Mesenchymal stem cell (in vitro differentiated cells and primary cell): ENCODE data around the gene ATP6V1A.

Source experiments
- DNase-seq: peaks from one replicate; pipeline ENCODE4 v3.0.0-alpha.2; 2013
- H2AFZ ChIP-seq: one replicate; pipeline ENCODE4 v1.6.1; 2013; ENCODE audit warnings: low read depth, mild to moderate bottlenecking, control low read depth, inconsistent platforms, low read length, moderate library complexity
- H2AK5ac ChIP-seq: 2 replicates; pipeline ENCODE4 v1.6.1; 2013; ENCODE audit warnings: low read length, moderate library complexity, mild to moderate bottlenecking, inconsistent platforms; ENCODE audit not compliant: severe bottlenecking
- H2BK120ac ChIP-seq: one replicate; pipeline ENCODE4 v1.6.1; 2013; ENCODE audit warnings: low read depth, mild to moderate bottlenecking, inconsistent platforms, low read length, moderate library complexity
- H2BK12ac ChIP-seq, 2 experiments: one replicate each; pipeline ENCODE4 v1.6.1; 2013; ENCODE audit warnings: inconsistent platforms in 2 of 2, low read length in 2 of 2, mild to moderate bottlenecking in 2 of 2, moderate library complexity in 2 of 2, control low read depth in 1 of 2
- H2BK15ac ChIP-seq: one replicate; pipeline ENCODE4 v1.6.1; 2013; ENCODE audit warnings: mild to moderate bottlenecking, low read depth, inconsistent platforms; ENCODE audit not compliant: poor library complexity, severe bottlenecking
- H2BK5ac ChIP-seq: 2 replicates; pipeline ENCODE4 v1.6.1; 2013; ENCODE audit warnings: low read depth, mild to moderate bottlenecking, low read length, control low read depth, inconsistent platforms; ENCODE audit not compliant: poor library complexity, severe bottlenecking
- H3K14ac ChIP-seq, 2 experiments: one replicate each; pipeline ENCODE4 v1.6.1; 2013; ENCODE audit warnings: inconsistent platforms in 2 of 2, low read length in 2 of 2, control low read depth in 1 of 2, mild to moderate bottlenecking in 1 of 2, moderate library complexity in 1 of 2
- H3K18ac ChIP-seq, 2 experiments: one replicate each; pipeline ENCODE4 v1.6.1; 2013; ENCODE audit warnings: inconsistent platforms in 2 of 2, low read length in 2 of 2, control low read depth in 1 of 2, low read depth in 1 of 2, mild to moderate bottlenecking in 1 of 2
- H3K23ac ChIP-seq, 2 experiments: one replicate each; pipeline ENCODE4 v1.6.1; 2013; ENCODE audit warnings: inconsistent platforms in 2 of 2, low read length in 2 of 2, mild to moderate bottlenecking in 2 of 2, moderate library complexity in 2 of 2, control low read depth in 1 of 2
- H3K27ac ChIP-seq: 2 replicates; pipeline ENCODE4 v1.5.1; 2013; ENCODE audit warnings: mild to moderate bottlenecking, moderate library complexity, low read length, control low read depth, inconsistent platforms; ENCODE audit not compliant: poor library complexity, severe bottlenecking
- H3K27me3 ChIP-seq, 2 experiments: 2 replicates each; pipeline versions ENCODE4 v1.6.1 to v1.7.0; 2013; ENCODE audit warnings: low read length in 2 of 2, mild to moderate bottlenecking in 2 of 2, moderate library complexity in 2 of 2, control low read depth in 1 of 2, inconsistent platforms in 1 of 2; ENCODE audit not compliant: control insufficient read depth in 1 of 2, insufficient read depth in 1 of 2
- H3K36me3 ChIP-seq, 2 experiments: 2 replicates each; pipeline versions ENCODE4 v1.6.1 to v1.7.0; 2013; ENCODE audit warnings: low read length in 2 of 2, control low read depth in 1 of 2, inconsistent platforms in 1 of 2, low read depth in 1 of 2, mild to moderate bottlenecking in 1 of 2; ENCODE audit not compliant: insufficient read depth in 2 of 2, control insufficient read depth in 1 of 2
- H3K4ac ChIP-seq, 2 experiments: one replicate each; pipeline ENCODE4 v1.6.1; 2013; ENCODE audit warnings: inconsistent platforms in 2 of 2, low read length in 2 of 2, mild to moderate bottlenecking in 2 of 2, moderate library complexity in 2 of 2, control low read depth in 1 of 2, low read depth in 1 of 2
- H3K4me1 ChIP-seq: 2 replicates; pipeline ENCODE4 v1.6.1; 2013; ENCODE audit warnings: low read depth, low read length, control low read depth; ENCODE audit not compliant: control insufficient read depth, insufficient read depth
- H3K4me2 ChIP-seq: 2 replicates; pipeline ENCODE4 v1.6.1; 2013; ENCODE audit warnings: low read length, mild to moderate bottlenecking, inconsistent platforms; ENCODE audit not compliant: poor library complexity, severe bottlenecking
- H3K4me3 ChIP-seq, 2 experiments: 2 replicates each; pipeline versions ENCODE4 v1.5.1 to v1.7.0; 2013; ENCODE audit warnings: low read length in 2 of 2, mild to moderate bottlenecking in 2 of 2, control low read depth in 1 of 2, low read depth in 1 of 2; ENCODE audit not compliant: insufficient read depth in 1 of 2
- H3K79me1 ChIP-seq: replicated peaks from 2 replicates; pipeline ENCODE4 v1.6.1; 2013; ENCODE audit warnings: mild to moderate bottlenecking, control low read depth, low read length, inconsistent platforms; ENCODE audit not compliant: poor library complexity, severe bottlenecking
- H3K9ac ChIP-seq: 2 replicates; pipeline ENCODE4 v1.7.0; 2013; ENCODE audit warnings: mild to moderate bottlenecking, low read length, moderate library complexity
- H3K9me3 ChIP-seq: 2 replicates; pipeline ENCODE4 v1.7.0; 2013; ENCODE audit warnings: mild to moderate bottlenecking, low read length; ENCODE audit not compliant: control insufficient read depth
- H4K8ac ChIP-seq: one replicate; pipeline ENCODE4 v1.6.1; 2013; ENCODE audit warnings: inconsistent platforms, mild to moderate bottlenecking, low read length, moderate library complexity
- H4K91ac ChIP-seq: one replicate; pipeline ENCODE4 v1.6.1; 2013; ENCODE audit warnings: mild to moderate bottlenecking, low read length, inconsistent platforms
- WGBS: methylation state at CpG from one replicate; pipeline ENCODE4 v1.1.7; 2013; ENCODE audit warnings: mixed read lengths; 5-methylcytosine and 5-hydroxymethylcytosine counted together

Gene ATP6V1A

GRCh38 chr3:113776564-113776963, 29.7 kb downstream of the ATP6V1A start:
- Histone ChIP-seq H3K4me2 (no peak overlapping the region), H2AK5ac (no peak overlapping the region), H3K79me1 (peaks cover 19% of the 10 kb centered on the region), H4K8ac (no peak overlapping the region), H2BK15ac (no peak overlapping the region), H3K23ac (no peak overlapping the region), H3K9ac (no peak overlapping the region), H3K27me3 (no peaks in the 10 kb centered on the region), H2BK12ac (no peak overlapping the region), H3K4ac (no peak overlapping the region), H2BK5ac (no peak overlapping the region), H4K91ac (no peak overlapping the region), H3K4me3 (no peak overlapping the region), H3K14ac (no peak overlapping the region), H3K9me3 (no peaks in the 10 kb centered on the region), H2AFZ (no peak overlapping the region), H3K4me1 (peaks cover 5% of the 10 kb centered on the region), H3K27ac (no peak overlapping the region), H3K36me3 (peaks cover 0 to 37% of the 10 kb centered on the region in 2 experiments), H2BK120ac (no peak overlapping the region), H3K18ac (no peak overlapping the region)
- DNase-seq, result no peak
- 79% methylated on average over 3 of the region's 3 CpGs for WGBS

DNA sequence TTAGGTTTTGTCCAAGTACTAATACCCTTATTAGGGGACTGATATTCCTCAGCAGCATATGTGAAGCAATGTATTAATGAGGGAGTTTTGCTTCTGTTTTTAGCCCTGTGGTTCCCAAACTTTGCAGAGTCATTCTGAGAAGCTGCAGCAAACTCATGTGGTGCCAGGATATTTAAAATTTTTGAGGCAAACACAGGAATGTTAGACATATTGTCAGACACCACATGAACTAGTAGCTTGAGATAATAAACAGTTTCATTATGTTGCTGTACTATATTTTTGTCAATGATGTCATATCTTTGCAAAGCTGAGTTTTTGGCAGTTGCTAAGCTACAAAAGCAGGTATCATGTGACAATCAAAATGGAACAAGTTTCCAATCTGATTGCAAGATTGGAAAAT, 36.6 kb downstream of the ATP6V1A start:
- Histone ChIP-seq H2BK5ac (no peak overlapping the region), H2BK15ac (no peak overlapping the region), H3K4ac (no peak overlapping the region), H2AFZ (no peak overlapping the region), H3K23ac (no peak overlapping the region), H2AK5ac (no peak overlapping the region), H3K9me3 (no peaks in the 10 kb centered on the region), H3K14ac (no peak overlapping the region), H3K4me3 (no peak overlapping the region), H4K8ac (no peak overlapping the region), H3K36me3 (peaks cover 5 to 62% of the 10 kb centered on the region in 2 experiments), H2BK120ac (no peak overlapping the region), H3K79me1 (no peaks in the 10 kb centered on the region), H3K9ac (peak overlapping the region; percentile 94), H3K27ac (no peak overlapping the region), H2BK12ac (no peak overlapping the region), H4K91ac (no peak overlapping the region), H3K4me1 (no peaks in the 10 kb centered on the region), H3K18ac (no peak overlapping the region), H3K4me2 (no peak overlapping the region), H3K27me3 (no peaks in the 10 kb centered on the region)
- DNase-seq, result peak; percentile 98

DNA sequence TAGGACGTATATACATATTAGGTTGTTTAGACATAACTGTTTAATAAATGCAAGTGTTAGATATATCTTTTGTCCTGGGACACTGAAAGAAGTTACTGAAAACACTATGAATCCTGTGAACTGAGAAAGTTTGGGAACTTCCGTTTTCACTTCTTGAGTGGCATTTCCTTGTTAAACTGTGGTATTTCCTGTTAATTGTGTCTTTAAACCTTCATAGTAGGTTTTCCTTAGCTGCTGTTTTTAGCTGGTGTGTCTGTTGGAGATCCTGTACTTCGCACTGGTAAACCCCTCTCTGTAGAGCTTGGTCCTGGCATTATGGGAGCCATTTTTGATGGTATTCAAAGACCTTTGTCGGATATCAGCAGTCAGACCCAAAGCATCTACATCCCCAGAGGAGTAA, 37.1 kb downstream of the ATP6V1A start:
- H3K18ac ChIP-seq, result peak overlapping the region in 1 of 2 experiments; percentile 34
- peak overlapping the region; percentile 89 for H2BK5ac ChIP-seq
- H2BK12ac ChIP-seq, result peak overlapping the region in 1 of 2 experiments; percentile 66
- no peaks in the 10 kb centered on the region for H3K4me1 ChIP-seq
- no peak overlapping the region for H3K4me3 ChIP-seq
- H3K36me3 ChIP-seq, result peaks cover 5 to 61% of the 10 kb centered on the region in 2 experiments
- H3K23ac ChIP-seq, result no peak overlapping the region
- peak overlapping the region; percentile 94 for H3K9ac ChIP-seq
- H4K91ac ChIP-seq, result no peak overlapping the region
- no peaks in the 10 kb centered on the region for H3K79me1 ChIP-seq
- H3K27me3 ChIP-seq, result no peaks in the 10 kb centered on the region
- H2BK120ac ChIP-seq, result no peak overlapping the region
- H2AFZ ChIP-seq, result no peak overlapping the region
- peak overlapping the region; percentile 68 for H3K27ac ChIP-seq
- DNase-seq, result no peak
- peak overlapping the region; percentile 97 for H2AK5ac ChIP-seq
- no peak overlapping the region for H2BK15ac ChIP-seq
- no peak overlapping the region for H3K14ac ChIP-seq
- peak overlapping the region in 1 of 2 experiments; percentile 75 for H3K4ac ChIP-seq
- no peak overlapping the region for H4K8ac ChIP-seq
- 64% methylated on average over 4 of the region's 4 CpGs for WGBS
- no peaks in the 10 kb centered on the region for H3K9me3 ChIP-seq
- H3K4me2 ChIP-seq, result no peak overlapping the region

DNA sequence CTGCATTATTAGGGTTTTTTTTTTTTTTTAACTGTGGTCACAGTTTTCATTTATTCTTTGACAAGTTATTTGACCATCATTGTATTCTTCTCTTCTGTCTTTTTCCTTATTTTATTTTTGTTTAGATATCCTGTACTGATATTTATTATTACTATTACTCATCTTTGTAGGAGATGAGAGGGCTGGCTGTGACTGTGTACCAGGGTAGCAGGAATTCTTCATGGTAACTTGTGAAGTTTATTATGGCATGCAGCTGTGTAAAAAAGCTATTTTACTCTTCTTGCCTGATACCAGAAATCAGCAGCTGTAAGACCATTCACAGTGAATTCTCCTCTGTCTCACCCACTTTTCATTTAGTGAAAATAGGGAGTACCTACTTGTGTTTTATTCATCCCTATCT, 44.5 kb downstream of the ATP6V1A start:
- no peak overlapping the region for H2BK120ac ChIP-seq

More for the DNA sequence above, 44.5 kb downstream of the ATP6V1A start:
- Histone ChIP-seq H3K27ac (no peak overlapping the region), H3K23ac (no peak overlapping the region), H3K18ac (no peak overlapping the region), H2BK12ac (no peak overlapping the region), H3K9ac (no peak overlapping the region), H4K91ac (no peak overlapping the region), H3K14ac (no peak overlapping the region), H2BK5ac (no peak overlapping the region), H4K8ac (no peak overlapping the region), H3K4me2 (no peak overlapping the region), H3K27me3 (no peaks in the 10 kb centered on the region), H3K79me1 (peaks cover 1% of the 10 kb centered on the region), H2AK5ac (no peak overlapping the region), H3K4me1 (no peaks in the 10 kb centered on the region), H2BK15ac (no peak overlapping the region), H3K36me3 (peaks cover 8 to 89% of the 10 kb centered on the region in 2 experiments), H3K4me3 (no peak overlapping the region), H3K9me3 (no peaks in the 10 kb centered on the region), H2AFZ (no peak overlapping the region), H3K4ac (no peak overlapping the region)
- DNase-seq, result no peak
